Nephron (organoid): ENCODE results near the gene DGKI.
A peak's percentile ranks its signal among the peaks of the same experiment; 100 is the strongest.

Experiments used
- H3K27ac Mint-ChIP-seq, 3 experiments: 2 replicates each; pipeline ENCODE4 v1.8.0; 2020; ENCODE audit warnings: mixed read lengths in 3 of 3, mild to moderate bottlenecking in 2 of 3, moderate library complexity in 1 of 3
- H3K27me3 Mint-ChIP-seq: 2 replicates; pipeline ENCODE4 v1.8.0; 2021; ENCODE audit warnings: low read depth, mild to moderate bottlenecking, moderate library complexity, mixed read lengths
- H3K36me3 Mint-ChIP-seq: 2 replicates; pipeline ENCODE4 v1.8.0; 2020; ENCODE audit warnings: low read depth, mixed read lengths
- H3K4me1 Mint-ChIP-seq: 2 replicates; pipeline ENCODE4 v1.8.0; 2020; ENCODE audit warnings: mixed read lengths
- H3K4me3 Mint-ChIP-seq, 3 experiments: 2 replicates each; pipeline ENCODE4 v1.8.0; 2020; ENCODE audit warnings: mild to moderate bottlenecking in 3 of 3, mixed read lengths in 3 of 3, moderate library complexity in 2 of 3
- H3K9me3 Mint-ChIP-seq: 2 replicates; pipeline ENCODE4 v1.8.0; 2020; ENCODE audit warnings: mixed read lengths
- TF ChIP-seq, protein P1 (sequence below), 3 experiments: fragments of 200-600 bp; sonication (generic); IDR thresholded peaks; one replicate each; pipeline ENCODE4 v1.5.0; 2021; ENCODE audit warnings: antibody characterized with exemption in 3 of 3; ENCODE audit not compliant: unreplicated experiment in 3 of 3

DGKI gene

GRCh38 chr7:137342265-137342664 is 504.5 kb downstream of the DGKI start:
- peaks cover 13% of the 10 kb centered on the region for H3K9me3 Mint-ChIP-seq
- TF ChIP-seq, protein P1, sequence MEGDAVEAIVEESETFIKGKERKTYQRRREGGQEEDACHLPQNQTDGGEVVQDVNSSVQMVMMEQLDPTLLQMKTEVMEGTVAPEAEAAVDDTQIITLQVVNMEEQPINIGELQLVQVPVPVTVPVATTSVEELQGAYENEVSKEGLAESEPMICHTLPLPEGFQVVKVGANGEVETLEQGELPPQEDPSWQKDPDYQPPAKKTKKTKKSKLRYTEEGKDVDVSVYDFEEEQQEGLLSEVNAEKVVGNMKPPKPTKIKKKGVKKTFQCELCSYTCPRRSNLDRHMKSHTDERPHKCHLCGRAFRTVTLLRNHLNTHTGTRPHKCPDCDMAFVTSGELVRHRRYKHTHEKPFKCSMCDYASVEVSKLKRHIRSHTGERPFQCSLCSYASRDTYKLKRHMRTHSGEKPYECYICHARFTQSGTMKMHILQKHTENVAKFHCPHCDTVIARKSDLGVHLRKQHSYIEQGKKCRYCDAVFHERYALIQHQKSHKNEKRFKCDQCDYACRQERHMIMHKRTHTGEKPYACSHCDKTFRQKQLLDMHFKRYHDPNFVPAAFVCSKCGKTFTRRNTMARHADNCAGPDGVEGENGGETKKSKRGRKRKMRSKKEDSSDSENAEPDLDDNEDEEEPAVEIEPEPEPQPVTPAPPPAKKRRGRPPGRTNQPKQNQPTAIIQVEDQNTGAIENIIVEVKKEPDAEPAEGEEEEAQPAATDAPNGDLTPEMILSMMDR (IDR thresholded peaks at IDR 0.05; ENCODE audit: unreplicated experiment in 3 of 3) = no peak
- H3K27ac Mint-ChIP-seq = peak overlapping the region; percentile 1 to 89 (median 70)
- peak overlapping the region; percentile 83 to 92 (median 92) for H3K4me3 Mint-ChIP-seq
- peaks cover 17% of the 10 kb centered on the region for H3K36me3 Mint-ChIP-seq
- H3K27me3 Mint-ChIP-seq = peaks cover 22% of the 10 kb centered on the region
- H3K4me1 Mint-ChIP-seq = peaks cover 28% of the 10 kb centered on the region

DNA sequence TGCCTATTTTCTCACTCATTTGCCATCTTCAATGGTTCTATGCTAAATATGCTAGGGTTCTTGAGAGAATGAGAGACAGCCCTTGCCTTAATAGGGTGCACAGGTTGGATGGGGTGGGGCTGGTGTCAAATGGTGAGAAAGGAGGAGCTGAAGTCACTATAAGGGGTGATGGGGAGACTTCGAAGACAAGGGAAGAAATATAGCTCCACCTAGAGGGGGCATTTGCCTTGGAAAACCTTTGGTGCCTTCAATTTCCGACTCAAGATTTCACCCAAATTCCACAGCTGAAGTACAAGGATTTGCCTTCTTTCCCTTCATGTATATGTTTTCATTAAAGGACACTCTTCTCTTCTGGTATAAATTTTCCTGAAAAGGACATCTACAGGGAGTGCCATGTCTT is 508.9 kb downstream of the DGKI start:
- TF ChIP-seq, protein P1 (IDR thresholded peaks at IDR 0.05; ENCODE audit: unreplicated experiment in 3 of 3) = no peak
- Mint-ChIP-seq H3K9me3 (peaks cover 22% of the 10 kb centered on the region), H3K4me1 (peaks cover 15% of the 10 kb centered on the region), H3K27me3 (peaks cover under 1% of the 10 kb centered on the region), H3K4me3 (no peak overlapping the region), H3K27ac (no peak overlapping the region), H3K36me3 (peaks cover 26% of the 10 kb centered on the region)

DNA sequence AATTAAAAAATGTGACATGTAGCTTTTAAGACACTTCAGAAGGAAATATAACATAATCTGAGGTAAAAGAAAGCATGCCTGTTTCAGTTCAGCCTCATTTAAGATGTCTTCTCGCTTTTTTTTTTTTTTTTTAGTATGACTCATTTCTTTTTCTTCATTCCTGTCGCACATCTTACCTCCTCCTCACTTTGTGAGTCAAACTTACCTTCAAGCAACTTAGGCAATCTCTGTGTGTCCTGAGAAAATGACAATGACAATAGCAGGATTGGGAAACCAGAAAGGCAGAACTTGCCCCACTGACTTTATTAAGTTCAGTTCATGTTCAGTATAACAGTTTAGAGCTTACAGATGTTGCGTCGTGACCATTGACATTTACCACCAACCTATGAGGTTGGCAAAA is 511.0 kb downstream of the DGKI start:
- H3K9me3 Mint-ChIP-seq = peaks cover 25% of the 10 kb centered on the region
- peaks cover 26% of the 10 kb centered on the region for H3K36me3 Mint-ChIP-seq
- no peak overlapping the region for H3K4me3 Mint-ChIP-seq
- TF ChIP-seq, protein P1 (IDR thresholded peaks at IDR 0.05; ENCODE audit: unreplicated experiment in 3 of 3) = no peak
- no peak overlapping the region for H3K27ac Mint-ChIP-seq
- no peaks in the 10 kb centered on the region for H3K27me3 Mint-ChIP-seq
- H3K4me1 Mint-ChIP-seq = peaks cover 10% of the 10 kb centered on the region

GRCh38 chr7:137331378-137331777 is 515.4 kb downstream of the DGKI start:
- Mint-ChIP-seq H3K27me3 (no peaks in the 10 kb centered on the region), H3K4me1 (peaks cover 18% of the 10 kb centered on the region), H3K36me3 (peaks cover 8% of the 10 kb centered on the region), H3K9me3 (peaks cover 10% of the 10 kb centered on the region), H3K4me3 (no peak overlapping the region), H3K27ac (no peak overlapping the region)
- TF ChIP-seq, protein P1 (IDR thresholded peaks at IDR 0.05; ENCODE audit: unreplicated experiment in 3 of 3) = no peak
